SW 1271 (cell line): ENCODE measurements around the gene AVPR1B.

Source experiments
- DNase-seq, 2 experiments: peaks; one replicate each; lab custom pipeline; 2025; lab: John Stamatoyannopoulos, UW

The AVPR1B gene

DNA sequence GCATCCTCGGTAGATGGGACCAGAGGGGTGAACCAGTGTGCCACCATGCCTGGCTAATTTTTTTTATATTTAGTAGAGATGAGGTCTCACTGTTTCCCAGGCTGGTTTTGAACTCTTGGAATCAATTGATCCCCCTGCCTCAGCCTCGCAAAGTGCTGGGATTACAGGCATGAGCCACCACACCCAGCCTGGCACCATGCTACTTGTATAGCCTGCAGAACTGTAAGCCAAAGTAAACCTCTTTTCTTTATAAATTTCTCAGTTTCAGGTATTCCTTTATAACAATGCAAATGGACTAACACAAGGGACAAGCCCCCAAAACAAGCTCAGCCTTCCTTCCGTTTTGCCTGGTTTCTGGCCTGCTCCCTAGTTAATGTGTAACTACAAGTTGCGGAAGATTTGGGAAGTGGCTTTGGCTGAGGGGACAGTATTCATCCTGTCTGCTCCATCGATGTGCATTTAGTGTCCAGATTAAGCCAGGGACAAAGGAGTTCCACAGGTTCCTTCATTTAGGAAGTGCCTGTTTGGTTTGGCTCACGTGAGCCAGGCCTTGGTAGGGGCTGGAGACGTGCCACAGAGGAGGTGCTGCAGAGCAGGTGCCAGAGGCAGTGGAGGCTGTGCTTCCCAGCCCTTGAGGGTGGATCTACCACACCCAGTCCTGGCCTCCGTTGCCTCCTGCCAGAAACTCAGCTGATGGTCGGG is 4.4 kb downstream of the AVPR1B start:
- no peak for DNase-seq

DNA sequence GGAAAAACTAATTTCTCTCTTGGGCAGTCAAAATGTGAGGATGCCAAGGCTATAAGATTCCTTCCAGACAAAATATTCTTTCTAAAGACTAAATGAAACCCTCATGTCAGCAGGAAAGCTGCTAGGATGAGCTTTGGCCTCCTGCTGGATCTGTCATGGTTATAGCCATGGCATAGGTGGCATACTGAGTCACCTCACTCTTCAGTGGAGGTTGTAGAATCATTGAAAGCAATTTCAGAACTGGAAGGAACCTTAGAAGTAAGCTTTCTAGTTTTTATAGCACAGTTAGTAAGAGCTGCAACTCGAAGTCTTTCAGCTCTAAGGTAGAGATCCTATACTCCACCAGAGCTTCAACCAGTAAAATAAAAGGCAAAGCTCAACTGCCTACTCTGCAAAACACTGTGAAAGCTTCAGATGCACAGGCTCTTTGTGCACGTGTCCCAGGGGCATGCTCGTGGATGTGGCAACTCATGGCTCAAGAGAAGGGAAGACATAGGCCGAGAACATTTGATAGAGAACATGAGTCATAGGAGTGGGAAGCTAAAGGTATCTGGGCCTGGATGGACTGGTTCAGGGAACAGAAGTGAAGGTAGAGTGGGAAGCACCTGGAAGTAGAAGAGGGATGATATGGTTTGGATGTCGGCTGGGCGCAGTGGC is 5.8 kb downstream of the AVPR1B start:
- no peak for DNase-seq

DNA sequence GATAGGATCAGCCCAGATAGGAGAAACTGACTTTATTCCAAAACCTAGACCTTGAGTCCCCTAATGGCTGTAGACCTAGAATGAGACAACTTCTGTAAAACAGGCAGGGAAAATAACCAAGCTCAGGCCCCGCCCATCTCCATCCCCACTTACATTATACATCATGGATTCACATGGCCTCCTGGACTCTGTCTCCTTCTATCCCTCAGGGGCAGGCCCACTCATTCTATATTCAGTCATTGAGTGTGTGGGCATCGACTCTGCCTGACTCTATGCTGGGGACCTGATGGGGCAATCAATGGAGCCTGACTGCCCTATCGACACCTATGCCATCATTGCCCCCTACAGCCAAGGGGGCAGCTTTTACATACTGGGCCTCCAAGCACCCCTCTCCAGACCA is 6.4 kb downstream of the AVPR1B start:
- DNase-seq = no peak

DNA sequence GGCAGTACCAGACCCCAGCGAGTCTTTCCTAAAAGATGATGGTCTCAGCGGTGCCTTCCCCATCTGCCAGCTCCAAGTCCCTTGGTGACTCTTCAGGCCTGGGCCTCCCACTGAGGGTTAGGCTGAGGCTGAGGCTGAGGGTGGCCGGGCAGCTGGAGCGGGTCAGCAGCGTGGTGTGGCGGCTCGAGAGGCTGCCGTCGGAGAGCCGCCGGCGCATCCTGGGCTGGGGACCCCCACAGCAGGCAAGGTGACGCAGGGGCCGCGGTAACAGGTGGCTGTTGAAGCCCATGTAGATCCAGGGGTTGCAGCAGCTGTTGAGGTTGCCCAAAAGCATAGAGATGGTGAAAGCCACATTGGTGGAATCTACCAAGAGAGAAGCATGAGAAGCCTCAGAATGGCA is 7.0 kb downstream of the AVPR1B start:
- no peak for DNase-seq

DNA sequence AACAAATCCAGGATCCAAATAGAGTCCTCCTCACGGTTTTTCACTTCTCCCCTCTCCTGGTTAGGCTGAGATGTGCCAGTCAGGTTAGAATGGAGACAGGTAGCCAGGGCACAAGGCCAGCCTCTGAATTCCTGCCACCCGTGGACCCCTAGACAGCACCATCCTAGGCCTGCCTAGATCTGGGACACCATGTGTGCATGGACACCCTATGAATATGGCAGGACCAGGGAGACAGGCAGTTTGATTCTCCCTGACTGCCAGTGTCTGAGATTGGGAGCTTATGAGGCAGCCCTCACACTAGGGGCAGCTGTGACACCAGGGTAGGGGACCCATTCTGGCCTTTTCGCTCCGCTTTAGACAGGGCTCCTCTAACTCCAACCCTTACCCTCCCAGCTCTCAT is 7.5 kb downstream of the AVPR1B start:
- no peak for DNase-seq

DNA sequence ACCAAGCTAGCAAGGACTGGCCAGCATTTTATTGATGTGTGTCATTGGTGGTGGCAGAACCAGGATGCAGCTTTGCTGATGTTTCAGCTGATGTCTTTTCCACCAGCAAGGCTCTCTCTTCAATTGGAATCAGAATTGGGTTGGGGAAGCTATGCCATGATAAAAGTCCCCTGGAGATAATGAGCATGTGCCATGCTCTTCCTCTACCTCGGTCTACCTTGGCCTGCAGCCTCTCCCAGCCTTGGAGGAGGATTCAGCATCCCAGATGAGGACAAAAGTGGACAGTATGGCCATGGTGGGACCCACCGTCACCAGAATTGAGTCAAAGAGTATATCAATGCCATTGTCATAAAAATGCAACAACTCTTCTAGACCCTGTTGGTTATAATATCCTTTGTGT is 8.6 kb downstream of the AVPR1B start:
- no peak for DNase-seq

DNA sequence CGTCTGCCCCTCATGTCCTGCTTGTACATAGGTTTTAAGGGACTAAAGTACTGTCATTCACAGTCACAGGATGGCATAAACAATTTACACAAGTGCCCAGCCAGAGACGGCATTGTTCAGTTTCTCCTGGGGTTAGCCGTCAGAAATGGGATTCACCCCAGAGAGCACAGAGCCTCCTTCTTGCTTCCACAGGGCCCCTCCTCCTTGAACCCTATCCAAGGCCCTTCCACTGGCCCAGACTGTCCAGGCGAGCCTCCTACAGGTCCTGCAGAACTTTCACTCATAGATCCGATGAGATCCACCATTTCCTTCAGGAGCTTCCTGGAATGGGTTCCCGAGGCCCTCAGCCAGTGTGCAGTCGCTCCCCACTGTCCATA is 10.0 kb downstream of the AVPR1B start:
- no peak for DNase-seq

DNA sequence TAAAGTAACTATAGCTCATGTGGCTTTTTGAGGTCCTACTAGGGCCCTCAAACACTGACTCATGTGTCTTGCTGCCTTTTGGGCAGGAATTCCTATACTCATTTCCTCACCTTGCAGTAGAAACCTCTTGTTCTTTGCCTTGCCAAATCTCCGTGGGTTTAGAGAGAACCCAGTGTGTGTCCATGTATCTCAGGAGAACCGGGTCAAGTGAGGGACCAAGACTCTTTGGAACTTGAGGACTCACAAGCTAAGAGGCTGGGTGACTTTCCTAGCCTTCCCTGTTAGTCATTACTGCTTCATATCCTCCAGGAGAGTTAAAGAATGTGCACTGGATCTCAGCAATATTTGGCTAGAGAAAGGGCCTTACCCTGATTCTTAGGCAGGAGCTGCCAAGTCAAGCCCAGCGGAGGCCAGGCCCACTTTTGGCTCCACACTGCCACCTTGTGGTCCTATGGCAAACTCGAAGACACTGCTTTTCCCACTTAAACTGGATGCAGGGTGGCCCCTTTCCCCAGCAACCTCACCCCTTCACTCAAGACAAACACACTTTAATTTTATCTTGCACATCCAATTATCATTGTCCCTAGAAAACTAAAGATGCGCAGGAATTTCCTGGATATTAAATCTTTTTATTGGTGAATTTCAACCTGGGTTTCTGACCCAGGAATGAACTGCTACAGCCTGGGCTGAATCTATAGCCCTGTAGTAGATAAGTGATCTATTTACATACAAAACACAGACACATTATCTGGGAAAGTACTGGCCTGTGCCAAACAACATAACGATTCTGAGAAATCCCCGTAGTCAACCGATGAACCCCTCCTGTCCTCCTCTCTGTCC is 10.6 kb downstream of the AVPR1B start:
- peak; percentile 9 to 36 for DNase-seq

DNA sequence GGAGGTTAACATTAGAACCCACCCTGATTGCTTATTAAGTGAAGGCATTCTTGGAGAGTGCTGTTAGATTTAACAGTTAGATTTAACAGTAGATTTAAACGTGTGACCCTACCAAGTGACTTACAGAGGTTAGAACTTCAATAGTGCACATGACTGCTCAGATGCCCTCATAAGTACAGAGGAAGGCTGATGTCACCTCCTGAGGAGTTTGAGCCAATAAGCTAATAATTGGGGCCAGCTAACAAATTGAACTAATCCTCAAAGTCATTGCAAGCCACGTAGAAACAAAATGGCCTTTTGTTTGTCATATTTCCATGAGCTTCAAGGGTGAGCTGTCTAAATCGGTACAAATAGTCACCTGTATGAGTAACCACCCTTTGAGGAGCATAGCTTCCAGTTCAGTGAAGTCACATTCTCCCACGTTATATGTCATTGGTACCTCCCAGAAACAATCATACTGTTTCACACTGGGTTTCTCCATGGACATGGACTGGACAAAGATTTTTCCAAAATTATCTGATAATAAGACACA is 11.7 kb downstream of the AVPR1B start:
- no peak for DNase-seq

DNA sequence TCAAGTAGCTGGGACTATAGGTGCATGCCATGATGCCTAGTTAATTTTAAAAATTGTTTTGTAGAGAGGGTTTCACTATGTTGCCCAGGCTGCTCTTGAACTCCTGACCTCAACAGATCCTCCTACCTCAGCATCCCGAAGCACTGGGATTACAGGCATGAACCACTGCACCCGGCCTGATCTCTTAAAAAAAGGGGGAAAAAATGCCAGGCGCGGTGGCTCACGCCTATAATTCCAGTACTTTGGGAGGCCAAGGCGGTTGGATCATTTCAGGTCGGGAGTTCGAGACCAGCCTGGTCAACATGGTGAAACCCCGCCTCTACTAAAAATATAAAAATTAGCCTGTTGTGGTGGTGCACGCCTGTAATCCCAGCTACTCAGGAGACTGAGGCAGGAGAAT is 13.2 kb downstream of the AVPR1B start:
- no peak for DNase-seq

DNA sequence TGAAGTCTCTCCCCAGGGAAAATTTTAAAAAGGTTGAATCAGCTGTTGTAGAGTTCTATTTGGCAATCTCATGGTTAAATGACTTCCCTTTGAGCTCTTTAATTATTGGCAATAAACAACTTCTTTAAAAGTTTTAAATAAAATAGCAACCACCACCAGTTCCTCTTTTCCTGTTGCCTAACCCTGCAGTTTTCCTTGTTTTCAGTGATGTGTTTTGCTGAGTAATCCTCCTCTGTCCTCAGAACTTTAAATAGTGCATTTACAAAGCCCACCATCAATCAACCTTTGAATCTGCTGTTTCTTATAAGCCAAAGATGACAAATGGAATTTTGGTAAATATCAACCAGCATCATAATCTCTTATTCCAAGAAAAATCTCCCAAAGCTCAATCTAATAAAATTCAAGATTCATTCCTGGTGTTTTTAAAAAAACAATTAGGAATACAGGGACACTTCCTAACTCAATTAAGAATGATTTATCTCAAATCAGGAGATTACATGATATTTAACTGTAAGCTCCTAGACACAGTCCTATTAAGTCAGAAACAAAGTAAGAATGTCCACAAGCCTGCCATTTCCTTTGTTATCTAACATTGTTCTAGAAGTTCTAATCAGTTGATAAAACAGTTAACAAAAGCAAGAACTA is 14.8 kb downstream of the AVPR1B start:
- DNase-seq = no peak

DNA sequence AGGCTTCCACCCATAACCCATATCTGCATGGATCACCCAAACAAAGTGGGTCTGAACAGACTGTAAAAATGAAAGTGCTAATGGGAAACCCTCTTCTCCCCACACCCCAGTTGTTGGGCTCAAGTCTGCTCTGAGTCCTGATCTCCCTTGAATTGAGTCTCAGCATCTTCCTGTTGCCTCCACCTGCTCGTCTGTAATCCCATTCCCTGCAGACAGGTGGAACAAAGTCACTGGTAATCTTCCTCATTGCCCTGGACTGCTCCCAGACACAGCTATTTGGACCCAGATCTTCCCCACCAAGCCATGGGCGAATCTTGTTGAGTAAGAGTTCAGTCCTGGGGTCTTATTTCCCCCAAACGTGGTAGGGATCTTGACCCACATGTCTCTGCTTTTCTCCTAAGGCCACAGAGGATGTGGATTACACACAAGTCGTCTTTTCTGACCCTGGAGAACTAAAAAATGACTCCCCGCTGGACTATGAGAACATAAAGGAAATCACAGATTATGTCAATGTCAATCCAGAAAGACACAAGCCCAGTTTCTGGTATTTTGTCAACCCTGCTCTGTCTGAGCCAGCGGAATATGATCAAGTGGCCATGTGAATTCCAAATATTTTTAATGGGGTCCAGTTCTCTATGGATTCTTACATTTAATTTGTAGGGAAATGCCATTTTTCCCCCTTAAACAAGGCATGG is 15.7 kb downstream of the AVPR1B start:
- no peak for DNase-seq

DNA sequence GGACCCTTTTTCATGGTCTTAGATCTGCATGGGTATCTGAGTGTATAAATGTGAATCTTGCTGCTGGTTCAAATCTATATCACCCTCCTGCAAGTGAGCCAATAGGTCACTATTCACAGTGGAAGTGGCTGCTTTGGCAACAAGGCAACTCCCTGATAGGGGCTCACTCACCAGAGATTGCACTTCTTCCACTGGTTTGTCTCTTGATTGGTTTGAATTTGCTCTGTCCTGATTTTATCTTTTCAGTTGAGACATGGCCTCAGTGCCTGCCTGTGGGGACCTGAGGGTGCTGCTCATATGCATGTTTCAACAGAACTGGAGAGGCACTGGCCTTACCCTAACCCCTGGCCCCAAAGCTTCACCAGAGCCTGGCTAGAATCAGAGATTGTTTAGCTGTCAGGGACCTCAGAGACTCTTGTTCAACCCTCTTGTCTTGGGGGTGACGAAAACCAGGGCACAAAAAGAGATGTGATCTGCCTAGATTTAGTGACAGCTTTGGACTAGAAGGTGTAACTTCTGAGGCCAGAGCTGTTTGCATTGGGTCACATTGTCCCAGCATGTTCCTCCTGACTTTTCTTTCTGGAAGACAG is 16.9 kb downstream of the AVPR1B start:
- DNase-seq = no peak

DNA sequence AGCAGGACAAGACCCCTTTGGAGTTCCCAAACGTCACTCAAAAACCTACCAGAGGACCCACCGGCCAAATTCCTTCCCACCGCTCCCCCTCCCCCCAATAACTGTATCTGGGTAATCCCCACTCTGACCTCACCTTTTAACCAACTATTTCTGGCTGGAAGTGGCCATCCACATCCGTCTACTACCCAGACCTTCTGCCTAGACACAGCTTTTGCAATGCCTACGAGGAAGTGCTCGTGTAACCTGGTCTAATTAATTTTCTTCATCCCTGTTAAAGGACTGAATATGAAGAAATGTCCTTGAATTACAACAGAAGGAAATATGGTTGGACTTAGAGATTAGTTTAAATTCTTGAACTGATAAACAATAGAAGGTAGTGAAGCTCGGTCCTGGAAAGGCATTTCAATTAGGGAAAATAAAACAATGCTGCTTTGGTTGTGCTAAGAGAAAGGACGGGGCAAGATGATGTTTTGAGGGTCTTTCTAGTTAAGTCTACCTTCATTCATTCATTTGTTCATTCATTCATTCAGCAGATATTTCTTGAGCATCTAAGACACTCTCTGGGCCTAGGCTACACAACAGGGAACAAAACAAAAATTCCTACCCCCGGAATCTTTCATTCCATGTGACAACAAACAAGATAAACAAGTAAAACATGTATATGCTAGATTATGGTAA is 18.8 kb downstream of the AVPR1B start:
- no peak for DNase-seq

DNA sequence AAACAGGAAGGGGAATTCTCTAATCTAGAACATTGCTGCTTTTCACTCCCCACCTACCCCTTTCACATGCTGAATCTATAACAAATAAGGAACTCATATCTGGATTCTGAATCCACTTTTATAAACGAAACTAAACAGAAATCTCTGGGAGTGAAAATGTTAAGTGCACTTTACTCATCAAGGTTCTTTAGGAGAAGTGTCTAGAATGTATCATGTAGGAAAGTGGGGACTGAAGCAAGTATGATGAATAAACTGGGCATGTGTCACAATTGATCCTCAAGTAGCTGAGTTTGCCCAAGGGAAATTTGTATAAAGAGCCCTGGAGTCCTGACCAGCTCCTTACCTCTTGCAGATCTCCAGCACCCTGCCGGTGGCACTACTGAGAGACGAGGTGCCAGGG is 19.8 kb downstream of the AVPR1B start:
- no peak for DNase-seq

DNA sequence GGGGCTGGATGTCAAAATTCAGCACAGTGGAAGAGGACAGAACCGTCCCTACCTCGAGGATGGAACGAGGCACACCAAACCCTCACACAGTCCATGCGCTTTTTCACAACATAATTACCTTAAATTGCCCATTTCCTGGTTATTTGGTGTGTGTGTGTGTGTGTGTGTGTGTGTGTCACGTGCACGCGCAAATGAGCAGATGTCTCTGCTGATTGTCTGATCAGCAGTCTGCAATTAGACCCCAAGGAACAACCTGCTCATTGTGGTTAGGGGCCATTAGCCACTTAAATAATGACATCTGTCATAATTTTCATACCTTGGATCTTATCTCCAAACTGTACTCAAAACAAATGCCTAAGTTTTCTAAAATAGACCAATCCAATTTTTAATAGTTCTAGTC is 23.2 kb downstream of the AVPR1B start:
- no peak for DNase-seq

DNA sequence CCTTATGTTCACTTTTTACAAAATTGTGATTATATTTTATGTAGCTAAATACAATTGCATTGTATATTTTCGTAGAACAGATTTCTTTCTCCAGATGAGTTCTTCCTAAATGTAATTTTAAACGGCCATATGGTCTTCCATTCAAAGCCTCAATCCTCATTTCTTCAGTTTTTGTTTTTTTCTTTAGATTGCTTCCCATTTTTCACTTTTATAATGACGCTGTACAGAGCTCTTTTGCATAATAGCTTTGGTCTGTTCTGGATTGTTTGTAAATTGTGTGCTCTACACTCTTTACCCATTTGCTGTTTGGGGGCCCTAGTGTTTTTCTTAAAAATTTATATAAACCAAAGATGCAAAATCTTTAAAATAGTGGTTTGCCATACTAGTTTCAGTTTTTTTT is 27.8 kb downstream of the AVPR1B start:
- DNase-seq = no peak

DNA sequence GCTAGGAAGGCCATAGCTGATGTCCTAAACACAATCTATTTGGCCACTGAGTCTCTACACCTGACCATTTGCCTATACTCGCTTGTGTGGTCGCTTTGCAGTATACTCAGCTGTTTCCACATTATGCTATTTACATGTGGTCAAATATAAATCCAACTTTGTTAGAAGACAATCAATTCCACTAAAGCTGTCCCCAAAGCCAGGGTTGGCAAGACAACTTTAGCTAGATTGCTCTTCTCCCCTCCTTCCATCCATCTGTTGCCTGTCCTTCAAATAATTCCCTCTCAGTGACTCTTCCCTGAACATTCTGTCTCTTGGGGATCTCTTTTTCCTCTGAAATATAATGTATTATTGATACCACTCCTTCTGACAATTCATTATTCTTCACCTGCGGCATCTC is 30.1 kb downstream of the AVPR1B start:
- DNase-seq = no peak

DNA sequence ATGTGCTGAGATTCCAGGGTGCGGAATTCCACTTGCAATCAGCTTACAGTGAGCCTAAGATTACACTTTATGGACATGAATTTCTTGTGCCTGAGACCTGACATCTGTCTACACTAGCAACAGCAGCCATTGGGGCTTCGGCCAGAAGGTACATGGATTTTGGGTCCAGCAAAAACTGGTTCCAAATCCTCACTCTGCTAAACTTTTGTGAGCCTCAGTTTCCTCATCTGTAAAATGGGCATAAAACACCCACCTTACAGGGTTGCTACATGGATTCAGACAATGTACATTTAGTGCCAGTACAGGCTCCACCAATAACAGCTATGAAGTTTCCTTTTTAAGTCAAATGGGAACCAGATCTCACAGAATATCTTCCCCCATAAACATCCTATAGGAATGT is 33.4 kb downstream of the AVPR1B start:
- no peak for DNase-seq

DNA sequence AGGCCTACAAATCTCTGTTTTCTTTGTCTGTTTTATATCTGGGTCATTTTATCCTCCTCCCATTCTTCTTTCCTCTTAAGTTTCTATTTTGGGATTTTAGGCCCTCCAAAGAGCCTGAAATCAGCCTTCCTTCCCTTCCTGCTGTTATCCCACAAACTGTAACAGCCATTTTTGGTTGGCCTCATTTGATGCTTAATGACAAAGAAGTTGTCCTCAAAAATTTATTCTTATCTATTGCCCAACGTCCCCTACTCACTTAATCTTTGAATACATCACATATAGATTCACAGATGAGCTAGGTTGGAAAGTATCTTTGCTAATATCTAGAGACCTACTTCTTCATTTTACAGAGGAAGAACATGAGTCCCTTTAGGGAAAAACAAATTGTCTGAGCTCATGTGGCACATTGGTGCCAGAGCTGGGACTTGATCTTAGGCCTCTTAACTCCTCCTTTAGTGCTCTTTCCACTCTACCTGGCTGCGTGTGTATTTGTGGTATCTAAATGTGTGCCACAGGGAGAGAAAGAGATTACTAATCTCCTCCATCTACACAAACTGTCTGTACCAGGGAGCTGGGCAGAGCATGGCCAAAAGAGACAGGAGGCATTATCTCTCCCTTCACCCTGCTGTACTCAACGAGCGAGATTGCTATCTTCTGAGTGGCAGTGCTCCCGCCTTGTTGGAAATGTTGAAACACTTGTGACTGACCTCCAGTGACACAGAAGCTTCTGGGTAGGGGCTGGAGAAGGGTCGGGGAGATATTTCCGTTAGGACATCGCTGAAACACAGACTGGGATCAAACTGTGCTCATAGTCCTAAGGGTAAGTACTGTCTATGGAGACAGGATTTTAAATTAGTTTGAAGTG is 34.1 kb downstream of the AVPR1B start:
- no peak for DNase-seq
